Measurements from ENCODE around the gene STEAP3. TPM values are rescaled to one million over a fixed set of nuclear protein-coding genes. Genes with fewer than 3 reads are reported as not detected.

Gene STEAP3
- total RNA-seq, 1 experiment from 2014 or later, result 15.4 TPM

- Histone ChIP-seq H4K20me1 (ENCODE audit: control insufficient read depth, insufficient read depth, insufficient read length) (no peaks in the 10 kb centered on the region), H2AK5ac (ENCODE audit: insufficient read length, low read length) (no peak overlapping the region), H2AFZ (ENCODE audit: low read length) (no peak overlapping the region), H3K23me2 (ENCODE audit: insufficient read length, low read depth, low read length, poor library complexity, severe bottlenecking) (peaks cover 7% of the 10 kb centered on the region), H3K9ac (ENCODE audit: extremely low read depth, insufficient read length, low read length) (no peak overlapping the region), H2BK5ac (ENCODE audit: insufficient read length, low read length) (no peak overlapping the region), H3K9me3 (ENCODE audit: control insufficient read depth, low read depth, low read length) (no peaks in the 10 kb centered on the region), H3K23ac (ENCODE audit: insufficient read length, low read depth, low read length) (no peak overlapping the region), H3K79me2 (ENCODE audit: insufficient read depth, low read length) (no peaks in the 10 kb centered on the region), H3K18ac (ENCODE audit: insufficient read length, low read depth, low read length) (no peak overlapping the region), H3K14ac (ENCODE audit: insufficient read depth, low read length) (no peak overlapping the region), H3K27ac (ENCODE audit: insufficient read length, low read depth, low read length) (no peak overlapping the region), H2BK120ac (ENCODE audit: low read depth, low read length, poor library complexity, severe bottlenecking) (no peak overlapping the region), H3K4ac (ENCODE audit: low read depth, low read length) (no peak overlapping the region), H3K27me3 (ENCODE audit: insufficient read depth, low read length) (no peaks in the 10 kb centered on the region), H3K4me2 (ENCODE audit: insufficient read depth, insufficient read length, low read length) (no peak overlapping the region), H4K8ac (replicated peaks; ENCODE audit: insufficient read length, low read depth, low read length) (no peak overlapping the region), H3K56ac (ENCODE audit: insufficient read length, low read depth, low read length) (no peak overlapping the region), H4K91ac (ENCODE audit: insufficient read length, low read depth, low read length) (no peak overlapping the region), H3T11ph (ENCODE audit: low read length) (no peak overlapping the region), H4K5ac (ENCODE audit: insufficient read length, low read depth, low read length) (no peak overlapping the region), H2BK15ac (ENCODE audit: low read depth, low read length) (no peak overlapping the region), H3K4me1 (ENCODE audit: insufficient read depth, low read length) (peaks cover 13% of the 10 kb centered on the region), H2BK12ac (ENCODE audit: insufficient read length, low read depth, low read length) (no peak overlapping the region), H3K79me1 (ENCODE audit: insufficient read depth, low read depth, low read length, poor library complexity, severe bottlenecking) (no peaks in the 10 kb centered on the region), H2BK20ac (ENCODE audit: low read depth, low read length, poor library complexity, severe bottlenecking) (no peak overlapping the region)
- H3K27ac Mint-ChIP-seq, result no peak overlapping the region
- no peaks in the 10 kb centered on the region for H3K9me3 Mint-ChIP-seq
- no peak for TF ChIP-seq CTCF (conservative IDR thresholded peaks at IDR 0.05)
- DNase-seq, result no peak
- H3K36me3 Mint-ChIP-seq (ENCODE audit: insufficient read depth in 1 of 3, low read depth in 3 of 3), result no peaks in the 10 kb centered on the region
- H3K4me3 Mint-ChIP-seq, result no peak overlapping the region
- peaks cover 60 to 66% of the 10 kb centered on the region in 2 experiments for H3K4me1 Mint-ChIP-seq
- WGBS (ENCODE audit: extremely low coverage, insufficient read length, low lambda C conversion rate), result no CpG with 5 or more reads among the region's 6 CpGs
- H3K27me3 Mint-ChIP-seq (ENCODE audit: low read depth), result peaks cover 21% of the 10 kb centered on the region
Observed at GRCh38 chr2:119219873-119220272, 3.8 kb upstream of the STEAP3 start.
